ENCODE measurements around the gene CPAMD8. TPM values are rescaled to one million over a fixed set of nuclear protein-coding genes. Genes with fewer than 3 reads are reported as not detected.

The CPAMD8 gene
- 1 to 10 TPM; 6.4 to 7.5 TPM for total RNA-seq
- polyA plus RNA-seq: 1 to 10 TPM in 2 of 3 donors, under 1 TPM in 1; 0.89 to 2.1 (median 1.1) TPM
- total RNA-seq: 0.13 to 18.1 (median 7.7) reads per million in 6 experiments

DNA sequence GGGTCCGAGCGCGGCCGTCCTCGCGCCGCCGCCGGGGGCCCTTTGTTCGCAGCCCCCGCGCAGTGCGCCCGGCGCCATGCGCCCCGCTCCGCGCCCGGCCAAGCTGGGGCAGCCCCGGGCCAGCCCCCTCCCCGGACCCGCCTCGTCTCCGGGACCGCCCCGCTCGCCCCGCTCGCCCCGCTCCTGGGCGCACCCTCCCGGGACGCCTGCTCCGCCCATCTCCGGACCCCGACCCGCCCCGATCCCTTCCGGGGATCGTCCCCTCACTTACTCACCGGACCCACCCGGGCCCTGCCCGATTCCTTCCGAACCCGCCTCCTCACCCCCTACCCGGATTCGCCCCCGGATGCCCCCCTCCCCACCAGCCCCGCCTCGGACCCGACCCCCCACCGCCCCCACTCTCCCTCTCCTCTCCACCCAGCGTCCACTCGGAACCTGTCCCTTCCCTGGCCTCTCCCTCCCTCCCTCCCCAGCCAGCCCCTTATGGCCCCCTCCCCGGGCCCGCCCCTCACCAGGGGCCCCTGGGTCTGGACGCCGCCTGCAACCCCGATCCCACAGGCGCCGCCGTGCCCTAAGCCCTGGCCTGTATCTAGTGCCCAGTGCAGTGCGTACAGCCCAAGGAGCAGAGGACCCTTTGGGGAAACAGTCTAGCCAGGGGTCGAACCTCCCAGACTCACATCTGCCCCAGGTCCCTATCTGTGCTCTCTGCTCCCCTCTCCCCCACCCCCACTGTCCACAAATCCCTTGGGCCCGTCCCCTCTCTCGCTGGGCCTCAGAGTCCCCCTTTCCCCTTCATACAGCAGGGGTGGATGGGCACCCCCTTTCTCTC, at the start of gene CPAMD8:
Gene CPAMD8, minus strand, starts transcription at position 105 of the 829 bp plus-strand sequence. CDS start 168 bp downstream, outside the sequence.
- H3K27me3 Mint-ChIP-seq: peaks cover 0 to 25% (median 3%) of the 10 kb centered on the region in 5 donors
- peaks cover 8 to 22% (median 13%) of the 10 kb centered on the region in 4 donors for H3K4me1 Mint-ChIP-seq
- H3K27ac Mint-ChIP-seq: peak within 1 kb of the TSS; percentile 20 to 87 (median 60)
- peak; percentile 52 to 54 for ATAC-seq
- peaks cover 0 to 26% (median 12%) of the 10 kb centered on the region in 9 donors for H3K9me3 Mint-ChIP-seq
- H3K36me3 Mint-ChIP-seq: peaks cover 0 to 23% (median 13%) of the 10 kb centered on the region in 3 donors
- peak within 1 kb of the TSS; percentile 81 to 94 (median 86) for H3K4me3 Mint-ChIP-seq
- POLR2A ChIA-PET: no interaction called here
- DNase-seq: no peak

- DNase-seq: peak in 8 of 10 donors; percentile 28 to 80 (median 43)
- peaks cover 26 to 69% (median 67%) of the 10 kb centered on the region in 4 donors for H3K4me1 Mint-ChIP-seq
- H3K36me3 Mint-ChIP-seq: peaks cover 0 to 12% (median 3%) of the 10 kb centered on the region in 3 donors
- H3K27me3 Mint-ChIP-seq: no peaks in the 10 kb centered on the region
- POLR2A ChIA-PET: interaction anchor here (0.6 to 6.2 kb wide), 16 partner anchors 9 to 233 kb away, joined by 3 to 76 read pairs (median 4); partner anchors contain the start of genes DDA1, OCEL1 and USE1
- H3K9me3 Mint-ChIP-seq: no peaks in the 10 kb centered on the region
- peak; percentile 3 to 15 for ATAC-seq
- H3K27ac Mint-ChIP-seq: peak overlapping the region; percentile 89 to 99 (median 94)
- peak overlapping the region; percentile 91 to 99 (median 97) for H3K4me3 Mint-ChIP-seq
These were observed 49.4 kb upstream of the CPAMD8 start for GRCh38 chr19:17075864-17076542.

DNA sequence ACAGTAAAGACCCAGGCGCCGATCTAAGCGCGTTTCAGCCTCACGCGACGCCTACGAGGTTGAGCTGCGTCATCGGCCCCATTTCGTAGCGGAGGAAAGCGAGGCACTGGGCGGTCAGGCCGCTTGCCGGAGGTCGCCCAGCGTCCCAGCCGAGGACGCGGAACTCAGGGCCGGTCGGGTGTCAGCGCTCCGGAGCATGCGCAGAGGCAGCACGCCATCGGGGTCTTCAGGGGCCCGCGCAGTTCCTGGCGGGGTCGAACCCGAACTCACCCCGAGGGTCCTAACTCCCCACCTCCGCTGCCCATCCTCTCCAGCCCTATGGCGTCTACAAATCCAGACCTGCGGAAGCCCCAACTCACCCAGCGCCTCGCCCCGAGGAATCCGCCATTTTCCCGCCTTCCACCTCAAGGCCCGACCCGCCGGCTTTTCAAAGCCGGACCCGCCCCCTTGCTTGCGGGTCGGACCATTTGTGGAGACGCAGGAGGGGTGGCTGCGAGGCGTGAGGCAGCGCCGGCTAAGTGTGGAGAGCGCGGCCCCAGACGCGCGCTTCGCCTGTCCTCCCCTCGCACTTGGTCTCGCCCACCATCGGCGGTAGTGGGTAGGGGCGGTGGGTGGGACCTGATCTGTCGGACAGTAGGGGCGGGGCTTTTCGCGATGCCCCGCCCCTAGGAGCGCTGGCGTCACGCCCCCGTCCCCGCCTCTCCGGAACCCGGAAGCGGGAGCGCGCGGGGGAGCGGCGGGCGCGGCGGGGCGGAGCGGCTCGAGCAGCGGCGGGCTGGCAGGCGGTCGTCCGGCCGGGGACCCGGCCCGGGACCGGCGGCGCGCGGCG, 48.6 kb upstream of the CPAMD8 start, which contains the start of the genes HAUS8 and MYO9B:
Gene HAUS8, minus strand, starts transcription at position 418 of the 829 bp plus-strand sequence. Its CDS starts 30 bp downstream, at position 388.
Gene MYO9B, plus strand, starts transcription at position 743 of the 829 bp plus-strand sequence. CDS start 25,941 bp downstream, outside the sequence.
- peak within 1 kb of the TSS; percentile 91 to 99 (median 98) for H3K4me3 Mint-ChIP-seq
- POLR2A ChIA-PET: interaction anchor here (0.6 to 6.2 kb wide), 16 partner anchors 8 to 254 kb away, joined by 3 to 76 read pairs (median 4); partner anchors contain the start of genes DDA1, OCEL1 and USE1
- DNase-seq: peak; percentile 98 to 100 (median 99)
- H3K9me3 Mint-ChIP-seq: no peaks in the 10 kb centered on the region
- H3K27ac Mint-ChIP-seq: peak within 1 kb of the TSS; percentile 92 to 99 (median 97)
- ATAC-seq: peak; percentile 89 to 96
- H3K27me3 Mint-ChIP-seq: no peaks in the 10 kb centered on the region
- peaks cover 0 to 17% (median 6%) of the 10 kb centered on the region in 3 donors for H3K36me3 Mint-ChIP-seq
- peaks cover 29 to 74% (median 66%) of the 10 kb centered on the region in 4 donors for H3K4me1 Mint-ChIP-seq

GRCh38 chr19:17074634-17075034, 48.0 kb upstream of the CPAMD8 start:
- peak overlapping the region; percentile 92 to 98 (median 96) for H3K27ac Mint-ChIP-seq

GRCh38 chr19:17073869-17074633, 47.4 kb upstream of the CPAMD8 start:
- ATAC-seq (no peak), DNase-seq (no peak)
- H3K9me3 Mint-ChIP-seq: no peaks in the 10 kb centered on the region
- H3K4me3 Mint-ChIP-seq: peak overlapping the region; percentile 91 to 99 (median 98)
- H3K4me1 Mint-ChIP-seq: peaks cover 33 to 65% (median 56%) of the 10 kb centered on the region in 4 donors
- H3K27ac Mint-ChIP-seq: peak overlapping the region; percentile 92 to 98 (median 96)
- peaks cover 0 to 25% (median 8%) of the 10 kb centered on the region in 3 donors for H3K36me3 Mint-ChIP-seq
- POLR2A ChIA-PET: interaction anchor here (0.9 to 6.2 kb wide), 7 partner anchors 7 to 219 kb away, joined by 3 to 76 read pairs (median 6); partner anchors contain the start of genes OCEL1 and USE1
- no peaks in the 10 kb centered on the region for H3K27me3 Mint-ChIP-seq

More at GRCh38 chr19:17074634-17075034, 48.0 kb upstream of the CPAMD8 start:
- Mint-ChIP-seq H3K9me3 (no peaks in the 10 kb centered on the region), H3K4me1 (peaks cover 34 to 71% (median 62%) of the 10 kb centered on the region in 4 donors), H3K4me3 (peak overlapping the region; percentile 91 to 99 (median 98)), H3K27me3 (no peaks in the 10 kb centered on the region), H3K36me3 (peaks cover 0 to 24% (median 8%) of the 10 kb centered on the region in 3 donors)
- DNase-seq (no peak), ATAC-seq (no peak)
- POLR2A ChIA-PET: interaction anchor here (0.6 to 6.2 kb wide), 8 partner anchors 8 to 255 kb away, joined by 3 to 76 read pairs (median 5); partner anchors contain the start of genes OCEL1 and USE1

- peak overlapping the region in 1 of 10 donors; percentile 2 for H3K4me3 Mint-ChIP-seq
- no peak for ATAC-seq
- peak overlapping the region in 1 of 10 donors; percentile 70 for H3K27ac Mint-ChIP-seq
- H3K9me3 Mint-ChIP-seq: no peaks in the 10 kb centered on the region
- H3K36me3 Mint-ChIP-seq: peaks cover 0 to 33% (median 10%) of the 10 kb centered on the region in 3 donors
- no peak for DNase-seq
- peaks cover 26 to 50% (median 46%) of the 10 kb centered on the region in 4 donors for H3K4me1 Mint-ChIP-seq
- POLR2A ChIA-PET: interaction anchor here (0.6 kb wide), 1 partner anchor 380 kb away, joined by 3 read pairs; no protein-coding TSS in a partner anchor
- no peaks in the 10 kb centered on the region for H3K27me3 Mint-ChIP-seq
These were observed 44.3 kb upstream of the CPAMD8 start for GRCh38 chr19:17070912-17071311.

DNA sequence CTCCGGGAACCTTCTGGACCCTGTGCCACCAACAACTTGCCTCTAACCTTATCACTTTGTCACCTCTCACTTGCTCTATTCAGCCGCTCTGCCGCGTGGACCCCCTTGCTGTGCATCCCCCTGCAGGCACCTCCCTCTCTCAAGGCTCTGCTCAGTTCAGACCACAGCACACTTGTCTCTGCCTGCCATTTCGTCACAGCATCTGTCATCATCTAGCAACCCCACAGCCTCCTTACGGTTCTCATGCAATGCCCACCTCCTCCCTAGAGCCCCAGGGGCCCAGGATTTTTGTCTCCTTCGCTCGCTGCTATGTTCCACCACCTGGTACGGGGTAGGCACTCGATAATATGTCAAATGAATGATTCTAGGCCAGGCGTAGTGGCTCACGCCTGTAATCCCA, 43.8 kb upstream of the CPAMD8 start:
- Mint-ChIP-seq H3K27ac (peak overlapping the region in 3 of 10 donors; percentile 66 to 78 (median 70)), H3K4me3 (peak overlapping the region in 1 of 10 donors; percentile 2), H3K9me3 (no peaks in the 10 kb centered on the region), H3K27me3 (no peaks in the 10 kb centered on the region), H3K4me1 (peaks cover 25 to 54% (median 48%) of the 10 kb centered on the region in 4 donors), H3K36me3 (peaks cover 0 to 33% (median 10%) of the 10 kb centered on the region in 3 donors)
- ATAC-seq (no peak), DNase-seq (no peak)
- POLR2A ChIA-PET: interaction anchor here (1.0 kb wide), 1 partner anchor 8 kb away, joined by 3 read pairs; no protein-coding TSS in a partner anchor

- ATAC-seq: no peak
- Mint-ChIP-seq H3K27me3 (no peaks in the 10 kb centered on the region), H3K36me3 (peaks cover 0 to 33% (median 10%) of the 10 kb centered on the region in 3 donors), H3K4me3 (no peak overlapping the region), H3K27ac (no peak overlapping the region), H3K9me3 (no peaks in the 10 kb centered on the region), H3K4me1 (peaks cover 30 to 55% (median 50%) of the 10 kb centered on the region in 4 donors)
- POLR2A ChIA-PET: interaction anchor here (1.0 to 1.4 kb wide), 3 partner anchors 9 to 157 kb away, joined by 3 to 5 read pairs (median 3); partner anchors contain the start of gene OCEL1
- DNase-seq: no peak
These were observed 42.6 kb upstream of the CPAMD8 start for GRCh38 chr19:17069193-17069592.

DNA sequence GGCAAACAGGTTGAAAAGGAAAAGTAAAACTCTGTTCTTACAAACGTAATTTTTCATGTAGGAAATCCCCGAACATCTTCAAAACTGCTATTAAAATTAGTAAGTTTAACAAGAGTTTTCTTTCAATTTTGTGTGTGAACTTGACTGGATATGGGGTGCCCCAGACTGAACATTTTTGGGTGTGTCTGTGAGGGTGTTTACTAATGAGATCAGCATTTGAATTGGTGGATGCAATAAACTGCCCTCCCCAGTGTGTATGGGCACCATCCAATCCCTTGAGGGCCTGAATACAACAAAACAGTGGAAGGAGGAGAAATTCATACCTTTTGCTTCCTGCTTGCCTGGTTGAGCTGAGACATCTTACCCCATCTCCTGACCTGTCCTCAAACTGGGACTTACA, 36.8 kb upstream of the CPAMD8 start:
- Mint-ChIP-seq H3K9me3 (peaks cover 0 to 4% (median 0%) of the 10 kb centered on the region in 9 donors), H3K4me3 (no peak overlapping the region), H3K27me3 (no peaks in the 10 kb centered on the region), H3K36me3 (peaks cover 4 to 38% (median 20%) of the 10 kb centered on the region in 3 donors), H3K27ac (peak overlapping the region in 5 of 10 donors; percentile 8 to 87 (median 32)), H3K4me1 (peaks cover 22 to 43% (median 32%) of the 10 kb centered on the region in 4 donors)
- DNase-seq: no peak
- POLR2A ChIA-PET: no interaction called here
- no peak for ATAC-seq

- DNase-seq (no peak), ATAC-seq (no peak)
- Mint-ChIP-seq H3K27ac (peak overlapping the region in 1 of 10 donors; percentile 38), H3K4me3 (no peak overlapping the region), H3K36me3 (peaks cover 9 to 42% (median 28%) of the 10 kb centered on the region in 3 donors), H3K27me3 (no peaks in the 10 kb centered on the region), H3K4me1 (peaks cover 14 to 32% (median 22%) of the 10 kb centered on the region in 4 donors), H3K9me3 (peaks cover 0 to 7% (median 0%) of the 10 kb centered on the region in 9 donors)
- POLR2A ChIA-PET: no interaction called here
These were observed 35.1 kb upstream of the CPAMD8 start for GRCh38 chr19:17061691-17062090.

Measured in naive thymus-derived CD8-positive, alpha-beta T cell (primary cell).